MCF 10A (cell line): Measurements from ENCODE around the gene ARHGEF9. TPM values are rescaled to one million over a fixed set of nuclear protein-coding genes. Genes with fewer than 3 reads are reported as not detected.
A peak's percentile ranks its signal among the peaks of the same experiment; 100 is the strongest.

Experiments
- BruUV-seq: library from RNA; stranded (reverse); fragments of 400-500 nt; replicated peaks from 2 replicates; lab custom pipeline; 2021; lab: Mats Ljungman, UMichigan
- CTCF ChIA-PET: fragments of 300-600 bp; sonication (Branson Sonifier 250); formaldehyde crosslinking; extraction: SDS; loops from one replicate; lab custom pipeline; 2021; ENCODE audit warnings: antibody characterized with exemption, inconsistent platforms; lab: Yijun Ruan, JAX
- POLR2A ChIA-PET: fragments of 300-600, 350-650 bp; sonication (Branson Sonifier 250); formaldehyde crosslinking; extraction: SDS; loops from one replicate; lab custom pipeline; 2020; ENCODE audit warnings: antibody characterized with exemption, inconsistent platforms; lab: Yijun Ruan, JAX
- DNase-seq: peaks from one replicate; pipeline ENCODE4 v3.0.0-alpha.2; 2018; ENCODE audit not compliant: unreplicated experiment
- H3K27ac Mint-ChIP-seq: one replicate; pipeline ENCODE4 v1.8.0; 2022; ENCODE audit warnings: mild to moderate bottlenecking, low read depth, mixed read lengths; ENCODE audit not compliant: unreplicated experiment
- H3K27me3 Mint-ChIP-seq: one replicate; pipeline ENCODE4 v1.8.0; 2022; ENCODE audit warnings: mixed read lengths; ENCODE audit not compliant: insufficient read depth, unreplicated experiment
- H3K36me3 Mint-ChIP-seq: one replicate; pipeline ENCODE4 v1.8.0; 2022; ENCODE audit warnings: mild to moderate bottlenecking, moderate library complexity, mixed read lengths; ENCODE audit not compliant: insufficient read depth, unreplicated experiment
- H3K4me1 Mint-ChIP-seq: one replicate; pipeline ENCODE4 v1.8.0; 2022; ENCODE audit warnings: mixed read lengths; ENCODE audit not compliant: insufficient read depth, unreplicated experiment
- H3K4me3 Mint-ChIP-seq: one replicate; pipeline ENCODE4 v1.8.0; 2022; ENCODE audit warnings: mild to moderate bottlenecking, moderate library complexity, mixed read lengths; ENCODE audit not compliant: unreplicated experiment
- H3K9me3 Mint-ChIP-seq: one replicate; pipeline ENCODE4 v1.8.0; 2022; ENCODE audit warnings: mixed read lengths; ENCODE audit not compliant: unreplicated experiment
- intact Hi-C: fragments of 100-400 bp; cut with micrococcal nuclease; formaldehyde crosslinking; loops from 2 replicates; pipeline ENCODE4 v1.14.1; 2022
- total RNA-seq: library from RNA; stranded (reverse); gene quantifications from 2 replicates; pipeline ENCODE4 v1.2.3, GENCODE V29; 2022
- TF ChIP-seq, protein P1 (sequence below): fragments of 200-600 bp; IDR thresholded peaks from one replicate; pipeline ENCODE4 v1.8.0; 2022; ENCODE audit warnings: antibody characterized with exemption, mild to moderate bottlenecking; ENCODE audit not compliant: unreplicated experiment

Gene ARHGEF9
- total RNA-seq, 1 experiment from 2014 or later = 33.6 TPM

- POLR2A ChIA-PET = interaction anchor here (0.6 kb wide), 1 partner anchor 1211 kb away, joined by 3 read pairs; no protein-coding TSS in a partner anchor
- no TSS peak for BruUV-seq
- no peaks in the 10 kb centered on the region for H3K9me3 Mint-ChIP-seq
- TF ChIP-seq, protein P1, sequence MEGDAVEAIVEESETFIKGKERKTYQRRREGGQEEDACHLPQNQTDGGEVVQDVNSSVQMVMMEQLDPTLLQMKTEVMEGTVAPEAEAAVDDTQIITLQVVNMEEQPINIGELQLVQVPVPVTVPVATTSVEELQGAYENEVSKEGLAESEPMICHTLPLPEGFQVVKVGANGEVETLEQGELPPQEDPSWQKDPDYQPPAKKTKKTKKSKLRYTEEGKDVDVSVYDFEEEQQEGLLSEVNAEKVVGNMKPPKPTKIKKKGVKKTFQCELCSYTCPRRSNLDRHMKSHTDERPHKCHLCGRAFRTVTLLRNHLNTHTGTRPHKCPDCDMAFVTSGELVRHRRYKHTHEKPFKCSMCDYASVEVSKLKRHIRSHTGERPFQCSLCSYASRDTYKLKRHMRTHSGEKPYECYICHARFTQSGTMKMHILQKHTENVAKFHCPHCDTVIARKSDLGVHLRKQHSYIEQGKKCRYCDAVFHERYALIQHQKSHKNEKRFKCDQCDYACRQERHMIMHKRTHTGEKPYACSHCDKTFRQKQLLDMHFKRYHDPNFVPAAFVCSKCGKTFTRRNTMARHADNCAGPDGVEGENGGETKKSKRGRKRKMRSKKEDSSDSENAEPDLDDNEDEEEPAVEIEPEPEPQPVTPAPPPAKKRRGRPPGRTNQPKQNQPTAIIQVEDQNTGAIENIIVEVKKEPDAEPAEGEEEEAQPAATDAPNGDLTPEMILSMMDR = no peak
- intact Hi-C loops = no loop called here
- no peak overlapping the region for H3K4me3 Mint-ChIP-seq
- CTCF ChIA-PET = no interaction called here
- no peaks in the 10 kb centered on the region for H3K4me1 Mint-ChIP-seq
- H3K27me3 Mint-ChIP-seq = no peaks in the 10 kb centered on the region
- DNase-seq = peak; percentile 44
- no peaks in the 10 kb centered on the region for H3K36me3 Mint-ChIP-seq
- H3K27ac Mint-ChIP-seq = no peak overlapping the region
Measured at GRCh38 chrX:63764946-63765345, 20.1 kb downstream of the ARHGEF9 start.

GRCh38 chrX:63761639-63762038 lies 23.4 kb downstream of the ARHGEF9 start:
- H3K27ac Mint-ChIP-seq = no peak overlapping the region
- no peaks in the 10 kb centered on the region for H3K36me3 Mint-ChIP-seq
- DNase-seq = no peak
- intact Hi-C loops = no loop called here
- ChIA-PET POLR2A (no interaction called here), CTCF (interaction anchor here (0.8 to 1.4 kb wide), 2 partner anchors 27 to 156 kb away, joined by 3 read pairs; no protein-coding TSS in a partner anchor)
- no TSS peak for BruUV-seq
- peaks cover 6% of the 10 kb centered on the region for H3K9me3 Mint-ChIP-seq
- H3K4me1 Mint-ChIP-seq = no peaks in the 10 kb centered on the region
- TF ChIP-seq, protein P1 = no peak
- no peaks in the 10 kb centered on the region for H3K27me3 Mint-ChIP-seq
- H3K4me3 Mint-ChIP-seq = no peak overlapping the region

DNA sequence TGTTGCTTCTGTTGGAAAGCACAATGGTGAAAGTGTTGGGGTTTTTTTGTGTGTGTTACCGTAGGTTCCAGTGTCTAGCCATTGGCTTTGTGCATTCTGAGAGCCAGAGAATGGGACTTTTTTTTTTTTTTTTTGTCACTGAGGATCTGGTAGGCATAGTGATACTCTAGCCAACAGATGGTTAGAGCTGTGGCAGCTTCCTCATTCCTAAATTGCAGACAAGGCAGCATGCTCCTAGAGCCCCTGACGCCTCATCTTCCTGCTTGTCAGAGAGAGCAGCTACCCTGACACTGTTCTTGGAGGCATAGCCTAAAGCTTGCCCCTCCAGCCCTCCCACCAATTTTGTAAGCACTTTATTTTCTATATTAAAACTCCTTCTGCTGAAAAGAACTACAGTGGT lies 27.0 kb downstream of the ARHGEF9 start:
- ChIA-PET POLR2A (interaction anchor here (0.7 kb wide), 2 partner anchors 178 to 273 kb away, joined by 3 read pairs; no protein-coding TSS in a partner anchor), CTCF (no interaction called here)
- no peak for DNase-seq
- intact Hi-C loops = no loop called here
- Mint-ChIP-seq H3K9me3 (peaks cover 8% of the 10 kb centered on the region), H3K4me1 (peaks cover 6% of the 10 kb centered on the region), H3K27ac (no peak overlapping the region), H3K36me3 (no peaks in the 10 kb centered on the region), H3K4me3 (no peak overlapping the region), H3K27me3 (no peaks in the 10 kb centered on the region)
- no TSS peak for BruUV-seq
- TF ChIP-seq, protein P1 = no peak

GRCh38 chrX:63755892-63756291 lies 29.1 kb downstream of the ARHGEF9 start:
- Mint-ChIP-seq H3K36me3 (no peaks in the 10 kb centered on the region), H3K4me3 (no peak overlapping the region), H3K27ac (peak overlapping the region; percentile 83), H3K4me1 (peaks cover 22% of the 10 kb centered on the region), H3K27me3 (no peaks in the 10 kb centered on the region), H3K9me3 (peaks cover 8% of the 10 kb centered on the region)
- no peak for DNase-seq
- ChIA-PET POLR2A (interaction anchor here (1.0 to 1.6 kb wide), 2 partner anchors 20 to 450 kb away, joined by 3 to 5 read pairs; partner anchors contain the start of gene AMER1), CTCF (no interaction called here)
- BruUV-seq = no TSS peak
- intact Hi-C loops = no loop called here
- TF ChIP-seq, protein P1 = no peak
